NCI-H2107 treated with DMSO at 0.1 percent for 48 hours (cell line): ENCODE results near the gene CAPSL.
A peak's percentile ranks its signal among the peaks of the same experiment; 100 is the strongest.
"Not testable (repeated sequence)": the region's sequence is repeated elsewhere in the genome, so short reads cannot be mapped to it uniquely, and the experiment has no call there.

Experiments used
- DNase-seq: peaks from one replicate; lab custom pipeline; 2025; ENCODE audit not compliant: unreplicated experiment; lab: John Stamatoyannopoulos, UW

Gene CAPSL

DNA sequence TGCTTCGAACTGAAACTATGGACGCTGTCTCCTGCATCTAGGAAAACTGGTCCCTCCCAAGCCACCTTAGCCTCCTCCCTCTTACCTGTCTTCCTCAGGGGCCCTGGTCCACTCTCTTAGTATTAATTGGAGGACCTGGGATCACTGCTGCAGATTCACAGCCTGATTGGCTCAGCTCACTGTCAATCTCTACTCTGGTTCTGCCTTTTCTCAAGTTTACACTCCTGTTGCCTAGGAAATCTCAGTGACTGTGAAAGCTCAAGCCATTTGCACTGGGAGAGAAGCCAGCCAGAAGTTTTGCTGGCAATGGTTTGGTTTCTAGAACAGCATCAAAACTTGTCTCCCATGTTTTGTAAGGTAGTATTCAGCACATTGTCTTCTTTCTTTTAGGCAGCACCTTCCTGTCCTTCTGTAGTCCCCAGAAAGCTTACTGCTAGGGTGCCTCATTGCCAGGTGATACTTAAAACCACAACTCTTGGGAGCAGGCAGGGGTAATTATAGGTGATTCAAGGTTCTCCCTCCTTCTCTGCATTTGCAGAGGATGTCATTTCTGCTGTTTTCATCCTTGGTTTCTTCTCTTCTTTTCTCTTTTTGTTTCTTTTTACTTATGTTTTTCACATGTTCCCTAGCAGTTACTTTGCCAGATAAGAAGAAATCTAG is at the start of gene CAPSL:
CAPSL (minus strand) TSS at position 55 of the 660 bp plus-strand sequence. CDS start 17,502 bp downstream, outside the sequence.
- peak; percentile 34 for DNase-seq

DNA sequence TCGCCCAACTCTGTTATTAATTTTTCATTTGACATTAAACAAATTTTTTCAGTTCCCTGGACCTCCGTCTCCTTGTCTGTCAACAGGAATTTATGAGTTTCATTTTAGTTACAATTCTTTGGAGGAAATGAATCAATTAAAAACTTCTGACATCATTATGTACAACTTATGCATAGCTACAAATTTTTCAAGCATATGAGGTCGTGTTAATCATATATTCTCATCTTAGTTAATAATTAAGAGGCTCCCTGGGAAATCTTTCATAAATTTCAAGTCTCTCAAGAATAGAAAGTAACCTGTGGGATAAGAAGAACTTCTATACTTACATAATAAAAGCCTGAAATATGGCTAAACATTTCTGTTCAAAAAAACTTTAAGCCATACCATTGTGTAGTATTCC is 49.4 kb upstream of the CAPSL start:
- DNase-seq = no peak

DNA sequence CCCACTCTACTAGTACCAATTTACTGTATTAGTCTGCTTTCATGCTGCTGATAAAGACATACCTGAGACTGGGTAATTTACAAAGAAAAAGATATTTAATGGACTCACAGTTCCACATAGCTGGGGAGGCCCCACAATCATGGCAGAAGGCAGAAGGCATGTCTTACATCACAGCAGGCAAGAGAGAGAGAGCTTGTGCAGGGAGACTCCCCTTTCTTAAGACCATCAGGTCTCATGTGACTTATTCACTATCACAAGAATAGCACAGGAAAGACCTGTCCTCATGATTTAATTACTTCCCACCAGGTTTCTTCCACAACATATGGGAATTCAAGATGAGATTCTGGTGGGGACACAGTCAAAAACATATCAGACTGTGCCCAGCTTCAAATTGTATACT is 41.3 kb upstream of the CAPSL start:
- no peak for DNase-seq

DNA sequence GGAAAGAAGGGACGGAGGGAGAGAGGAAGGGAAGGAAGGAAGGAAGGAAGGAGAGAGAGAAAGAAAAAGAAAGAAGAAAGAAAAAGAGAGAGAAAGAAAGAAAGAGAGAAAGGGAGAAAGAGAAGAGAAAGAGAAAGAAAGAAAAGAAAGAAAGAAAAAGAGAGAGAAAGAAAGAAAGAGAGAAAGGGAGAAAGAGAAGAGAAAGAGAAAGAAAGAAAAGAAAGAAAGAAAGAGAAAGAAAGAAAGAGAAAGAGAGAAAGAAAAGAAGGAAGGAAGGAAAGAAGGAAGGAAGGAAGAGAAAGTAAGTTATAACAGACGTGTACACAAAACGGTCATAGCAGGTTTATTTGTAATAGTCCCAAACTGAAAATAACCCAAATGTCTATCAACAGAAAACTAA is 38.4 kb upstream of the CAPSL start:
- not testable (repeated sequence) for DNase-seq

DNA sequence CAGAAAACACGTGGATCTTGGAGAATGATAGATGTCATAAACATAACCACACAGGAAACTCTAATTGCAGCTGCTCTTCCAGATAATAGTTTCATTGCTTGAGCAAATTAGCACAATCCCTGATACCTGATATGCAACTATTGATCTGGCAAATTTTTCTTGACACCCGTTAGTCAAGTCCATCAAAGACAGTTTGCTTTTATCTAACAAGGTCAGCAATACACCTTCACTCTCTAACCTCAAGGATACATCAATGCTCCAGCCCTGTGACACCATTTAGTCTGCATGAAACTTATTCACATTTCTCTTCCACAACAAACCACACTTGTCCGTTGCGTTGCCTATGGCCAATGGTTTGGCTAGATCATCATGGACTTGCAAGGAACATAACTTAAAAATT is 36.1 kb upstream of the CAPSL start:
- DNase-seq = no peak

DNA sequence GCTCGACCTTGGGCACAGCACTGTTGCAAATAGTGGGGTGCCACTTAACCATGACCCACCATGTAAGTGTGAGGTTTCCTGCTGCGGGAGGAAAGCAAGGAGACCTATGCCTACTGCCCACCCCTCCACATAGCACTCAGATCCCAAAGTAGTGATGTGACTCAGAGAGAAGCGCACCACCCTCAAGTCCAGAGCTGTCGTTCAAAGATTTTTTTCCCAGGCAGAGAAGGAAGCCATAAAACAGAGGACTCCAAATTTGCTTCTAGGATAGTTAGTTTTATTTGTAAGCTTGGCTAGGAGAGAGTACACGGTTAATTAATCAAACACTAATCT is 33.4 kb upstream of the CAPSL start:
- DNase-seq = no peak

DNA sequence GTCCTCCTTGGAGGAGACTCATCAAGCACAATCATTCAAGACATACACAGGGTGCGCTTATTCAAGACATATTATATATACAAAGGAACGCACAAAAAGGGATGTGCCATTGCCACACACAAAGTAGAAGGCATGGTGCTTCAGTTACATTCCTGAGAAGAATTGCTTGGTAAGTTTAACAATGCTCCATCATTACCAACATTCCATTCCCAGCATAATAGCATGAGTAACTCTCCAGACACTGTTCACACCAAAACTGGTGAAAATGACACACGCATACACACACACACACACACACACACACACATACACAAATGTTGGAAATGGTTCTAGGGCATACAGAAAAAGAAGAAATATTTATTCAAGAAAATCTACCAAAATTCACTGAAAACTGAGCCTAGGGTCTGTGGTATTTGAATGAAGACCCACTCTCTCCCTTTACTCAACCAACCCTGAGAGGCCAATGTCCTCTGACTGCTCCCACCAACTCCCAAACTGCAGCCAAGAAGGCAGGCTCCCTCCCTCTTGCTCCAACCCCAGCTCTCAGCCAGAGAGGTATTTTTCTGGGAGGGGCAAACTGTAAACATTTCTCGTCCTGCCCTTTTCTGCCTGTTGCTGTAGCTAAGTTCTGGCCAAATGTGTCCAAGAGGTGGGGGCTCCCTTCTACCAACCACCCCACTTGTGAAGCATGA is 32.9 kb upstream of the CAPSL start:
- DNase-seq = no peak

DNA sequence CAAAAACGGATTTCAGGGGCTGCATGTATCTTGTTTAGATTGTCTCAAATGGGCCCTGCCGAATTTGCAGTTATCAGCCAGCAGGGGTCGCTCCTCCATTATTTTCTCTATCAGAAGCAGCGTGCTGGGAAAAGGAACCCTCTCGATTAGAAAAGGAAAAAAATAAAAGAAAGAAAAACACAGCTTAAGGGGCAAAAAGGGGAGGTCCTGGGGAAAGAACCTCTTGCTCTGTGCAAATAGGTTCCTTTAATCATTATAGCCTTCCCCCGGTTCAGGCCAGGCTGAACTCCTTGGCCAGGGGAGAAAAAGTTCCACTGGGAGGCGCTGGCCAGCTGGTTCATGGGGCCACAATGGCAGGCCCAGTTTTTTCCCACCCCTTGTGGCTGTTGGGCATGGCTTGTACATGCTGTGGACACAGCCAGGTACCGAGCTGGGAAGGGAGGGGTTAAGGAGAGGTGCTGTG is 25.0 kb upstream of the CAPSL start:
- DNase-seq = no peak

DNA sequence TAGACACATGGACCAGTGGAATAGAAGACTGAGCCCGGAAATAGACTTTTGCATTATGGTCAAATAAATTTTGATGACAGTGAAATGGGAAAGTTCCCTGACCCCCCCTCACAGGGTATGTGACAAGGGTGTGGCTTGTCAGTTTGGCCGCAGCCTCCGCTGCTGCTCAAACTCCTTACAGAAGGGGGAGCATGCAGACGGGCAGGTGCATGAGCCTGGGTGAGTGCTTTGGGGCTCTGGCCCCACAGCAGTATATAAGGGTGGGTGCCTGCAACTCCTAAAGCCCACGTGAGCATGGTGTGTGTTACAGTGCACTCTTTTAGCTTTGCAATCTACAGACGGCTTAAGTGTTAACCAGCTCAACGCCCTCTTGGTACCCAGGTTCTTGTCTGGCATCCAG is 21.9 kb upstream of the CAPSL start:
- no peak for DNase-seq

DNA sequence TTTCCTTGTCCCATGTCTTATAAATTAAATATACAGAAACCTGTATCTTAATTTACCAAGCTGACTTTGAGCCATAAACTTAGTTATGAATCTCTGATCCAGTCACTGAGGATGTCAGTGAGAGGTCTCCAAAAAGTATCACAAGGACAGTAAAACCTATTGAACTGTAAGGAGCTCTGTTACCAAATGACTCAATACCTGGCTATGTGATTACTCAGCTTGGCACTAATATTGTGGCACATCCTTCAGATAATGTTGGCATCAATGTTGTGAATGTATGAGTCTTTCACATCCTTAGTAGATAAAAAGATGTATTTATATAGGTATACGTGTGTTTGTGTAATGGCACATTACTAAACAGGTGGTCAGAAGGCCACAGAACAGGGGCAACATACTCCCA is 18.0 kb upstream of the CAPSL start:
- no peak for DNase-seq

DNA sequence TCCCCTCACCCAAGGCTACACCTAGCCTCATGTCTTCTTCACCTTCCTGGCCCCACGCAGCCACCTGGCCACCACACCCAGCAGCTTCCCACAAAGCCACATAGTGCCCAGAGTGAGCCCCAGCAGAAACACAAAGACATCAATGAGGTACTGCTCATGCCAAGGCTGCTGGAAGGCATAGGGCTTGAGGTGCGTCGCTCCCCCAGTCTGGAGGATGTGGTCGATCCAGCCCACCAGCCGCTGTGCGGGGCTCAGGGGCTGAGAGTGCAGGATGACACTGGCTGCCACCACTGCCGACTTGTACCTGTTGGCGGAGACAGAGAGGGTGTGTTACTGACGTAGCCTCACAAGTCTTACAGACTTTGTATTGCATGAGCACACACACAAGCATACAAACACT is 15.8 kb upstream of the CAPSL start:
- no peak for DNase-seq

DNA sequence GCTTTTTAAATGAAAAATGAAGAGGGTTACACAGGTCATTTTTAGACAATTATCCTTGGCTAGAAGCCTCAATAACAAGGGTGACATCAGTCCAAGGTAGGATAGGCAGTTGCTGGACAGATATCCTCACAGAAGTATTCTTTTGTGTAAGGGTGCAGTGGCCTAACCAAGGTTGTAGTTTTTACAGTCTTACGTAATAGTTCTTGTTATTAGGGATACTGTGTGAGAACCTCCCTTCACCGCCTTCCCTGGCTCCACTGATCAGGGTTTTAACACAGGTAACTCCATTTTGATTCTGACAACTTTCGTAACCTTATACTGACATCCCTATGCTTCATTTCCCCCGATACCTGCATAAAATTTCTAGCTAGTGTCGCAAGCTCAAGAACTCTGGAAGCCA is 8.7 kb upstream of the CAPSL start:
- no peak for DNase-seq

DNA sequence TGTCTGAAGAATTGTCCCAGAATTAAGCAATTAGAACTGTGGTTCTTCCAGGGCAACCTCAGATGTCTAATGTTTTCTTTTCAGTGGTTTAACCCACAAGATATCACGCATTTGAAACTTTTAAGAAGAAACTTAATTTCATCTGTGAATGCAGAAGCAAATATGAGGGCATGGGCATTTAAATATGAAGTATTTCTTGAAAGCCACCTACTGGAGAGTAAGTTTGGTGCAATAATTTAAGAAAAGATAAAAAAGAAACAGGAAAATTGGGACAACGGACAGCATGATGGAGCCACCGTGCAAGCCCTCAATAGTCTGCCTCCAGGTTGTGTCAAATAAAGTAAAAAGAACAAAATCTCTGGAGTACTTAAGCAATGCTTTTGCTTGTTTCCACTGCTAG is 1.2 kb upstream of the CAPSL start:
- no peak for DNase-seq

DNA sequence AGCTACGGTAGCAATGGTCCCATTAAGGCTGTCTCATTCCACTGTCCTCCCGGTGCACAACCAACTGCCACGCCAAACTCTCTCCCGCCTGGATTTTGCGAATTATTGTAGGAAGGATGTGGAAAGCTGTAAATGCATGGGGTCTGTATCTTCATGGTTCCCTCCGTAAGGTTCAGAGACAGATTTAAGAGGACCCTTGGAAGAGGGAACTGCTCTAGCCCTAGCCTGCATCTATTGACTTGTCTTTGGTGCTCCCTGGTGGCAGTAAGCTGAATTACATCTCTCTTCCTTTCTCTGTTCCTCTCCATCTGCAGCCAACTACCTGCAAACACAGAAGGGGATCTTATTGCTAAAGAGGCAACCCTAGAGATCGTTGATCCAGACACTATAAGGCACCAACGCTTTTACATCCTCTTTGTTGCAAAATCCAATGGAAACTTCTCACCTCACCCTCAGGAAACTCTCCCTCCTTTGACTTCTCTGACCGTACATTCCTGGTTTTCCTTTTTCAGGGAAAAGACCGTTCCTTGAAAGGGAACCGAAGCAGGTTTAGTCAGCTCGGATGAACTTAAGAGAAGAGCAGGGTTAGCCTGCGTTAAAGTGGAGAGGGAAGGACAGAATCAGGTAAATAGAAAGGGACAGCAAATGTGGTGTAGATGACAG is 11.9 kb downstream of the CAPSL start:
- peak; percentile 54 for DNase-seq

DNA sequence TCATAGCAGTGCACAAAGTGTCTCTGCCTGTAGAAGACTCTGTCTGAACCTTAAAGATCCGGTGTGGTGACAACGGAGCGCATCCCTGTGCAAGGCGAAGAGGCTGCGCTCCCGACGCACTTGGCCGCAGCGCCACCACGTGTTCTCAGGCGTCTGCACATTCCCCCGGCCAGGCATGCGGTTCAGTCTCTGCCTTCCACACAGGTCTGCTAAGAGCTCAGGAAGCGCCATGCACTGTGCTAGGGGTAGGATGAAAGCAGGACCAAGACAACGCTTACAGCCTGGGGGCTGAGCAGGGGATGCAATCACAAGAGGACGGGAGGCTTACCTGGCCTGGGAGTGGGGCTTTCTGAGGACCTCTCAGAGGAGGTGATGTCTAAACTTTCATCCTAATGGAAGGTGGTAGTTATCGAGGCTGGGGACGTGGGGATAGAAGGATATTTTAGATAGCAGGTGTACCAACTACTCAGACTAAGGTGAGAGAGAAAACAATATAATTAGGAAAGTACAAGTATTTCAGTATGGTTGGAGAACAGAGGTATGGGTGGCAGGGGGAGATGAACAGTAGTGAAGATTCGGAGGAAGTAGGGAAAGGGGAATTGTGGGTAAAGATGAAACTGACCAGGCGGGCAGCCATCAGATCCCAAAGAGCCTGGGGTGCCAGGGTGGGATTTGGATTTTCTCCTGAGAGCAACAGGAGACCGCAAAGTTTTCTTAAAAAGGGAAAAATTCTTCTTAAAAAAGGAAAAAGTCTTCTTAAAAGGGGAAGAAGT is 13.3 kb downstream of the CAPSL start:
- DNase-seq = peak; percentile 27

DNA sequence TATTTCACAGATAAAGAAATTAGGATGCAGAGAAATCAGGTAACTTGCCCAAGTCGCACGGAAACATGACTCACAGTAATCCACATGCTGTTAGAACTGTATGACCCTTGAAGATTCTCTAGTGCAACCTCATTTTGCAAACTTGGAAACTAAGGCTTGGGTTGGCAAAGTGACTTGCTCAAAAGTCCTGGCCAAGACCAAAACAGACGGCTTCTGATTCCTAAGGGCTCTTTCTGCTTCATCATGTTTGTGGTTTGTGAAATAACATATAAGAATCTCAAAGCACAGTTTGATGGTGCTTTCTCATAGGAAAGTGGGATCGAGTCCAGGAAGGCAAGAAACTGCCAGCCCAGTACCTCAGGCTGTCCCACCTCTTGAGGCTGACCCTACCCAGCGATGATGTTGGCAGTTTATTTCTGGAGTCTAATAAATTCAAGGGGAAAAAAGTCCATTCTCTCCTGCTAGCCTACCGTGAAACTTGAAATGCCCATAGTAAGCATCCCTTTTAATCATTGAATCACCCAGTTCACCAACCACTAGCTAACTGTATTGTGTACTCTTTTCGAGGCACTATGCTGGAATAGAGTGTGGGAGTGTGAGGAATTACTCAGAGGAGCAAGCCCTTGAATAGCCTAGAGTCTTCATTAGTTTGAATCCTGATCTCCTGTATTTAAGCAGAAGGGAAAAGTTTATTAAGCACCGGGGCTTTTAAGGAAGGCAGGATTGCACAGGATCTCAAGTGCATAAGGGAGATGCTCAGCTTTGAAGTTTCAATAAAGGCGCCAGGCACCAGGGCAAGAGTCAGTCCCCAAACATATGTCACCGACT is 14.1 kb downstream of the CAPSL start:
- DNase-seq = no peak

DNA sequence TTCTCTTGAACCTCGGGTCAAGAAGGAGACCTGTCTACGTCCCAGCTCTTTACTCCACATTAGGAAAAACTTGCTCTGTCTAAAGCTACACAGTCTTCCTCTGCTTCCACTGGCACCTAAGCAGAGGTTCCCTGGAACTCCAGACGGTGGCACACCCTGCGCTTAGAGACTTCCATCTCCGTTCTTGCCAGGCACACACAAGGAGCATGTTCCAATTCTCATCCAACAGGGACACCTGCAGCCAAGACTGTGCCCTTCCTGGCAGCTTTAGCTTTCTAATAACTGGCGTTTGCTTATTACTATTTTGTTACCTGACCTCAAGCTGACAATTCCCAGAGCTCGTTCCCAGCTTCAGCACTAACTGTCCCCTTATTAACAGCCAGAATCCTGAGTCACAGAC is 16.0 kb downstream of the CAPSL start:
- DNase-seq = peak; percentile 5

DNA sequence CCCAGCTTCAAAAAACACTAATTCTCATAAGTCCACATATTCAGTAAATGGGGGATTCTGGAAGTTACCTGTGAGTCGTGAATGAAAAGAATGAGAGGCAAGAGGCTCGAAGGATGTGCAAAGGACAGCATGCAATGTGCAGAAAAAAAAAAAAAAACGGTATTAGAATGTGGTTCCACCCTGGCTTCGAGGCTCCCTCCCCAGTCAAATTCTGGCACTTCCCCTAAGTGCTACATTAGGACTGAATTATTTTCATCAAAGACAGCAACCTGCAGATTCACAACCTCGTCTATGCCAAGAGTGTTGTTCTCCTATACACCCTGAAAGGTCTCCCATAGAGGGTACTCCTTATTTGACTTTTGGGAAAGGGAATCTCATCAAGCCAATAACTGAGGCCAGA is 16.5 kb downstream of the CAPSL start:
- no peak for DNase-seq

DNA sequence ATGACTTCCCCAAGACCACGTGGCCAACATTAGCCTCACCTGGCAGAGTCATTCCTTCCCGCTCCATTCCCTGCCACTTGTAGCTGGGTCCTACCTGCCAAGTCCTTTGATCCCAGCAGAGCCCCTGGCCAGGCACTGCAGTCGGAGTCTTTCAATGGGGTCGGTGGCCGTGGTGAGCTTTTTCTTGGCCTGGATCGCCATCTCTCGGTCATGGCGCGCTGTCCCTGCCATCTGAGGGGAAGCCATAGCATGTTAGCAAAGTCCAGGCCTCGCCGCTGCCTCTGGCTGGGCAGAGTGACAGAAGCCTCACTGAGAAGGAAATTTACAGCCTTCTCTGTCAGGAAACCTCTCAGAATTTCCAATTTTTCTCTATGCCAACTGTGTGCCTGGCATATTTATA is 17.5 kb downstream of the CAPSL start:
- DNase-seq = no peak

DNA sequence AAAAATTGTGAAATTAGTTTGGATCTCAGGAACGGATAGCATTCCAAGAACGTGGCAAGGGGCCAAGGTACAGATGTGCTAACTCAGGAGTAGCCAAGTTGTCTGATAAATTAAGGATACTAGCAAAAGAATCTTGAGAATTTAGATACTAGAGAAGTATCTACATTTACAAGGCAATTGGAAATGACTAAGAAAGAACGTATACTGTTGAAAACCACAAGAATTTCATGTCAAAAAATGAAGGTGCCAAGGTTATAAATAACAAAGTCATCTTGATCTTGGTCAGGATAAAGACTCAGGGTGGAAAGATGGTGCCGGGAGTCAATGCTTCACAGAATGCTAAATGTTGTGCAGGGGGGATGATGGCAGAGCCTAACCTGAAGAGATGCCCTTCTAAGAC is 19.2 kb downstream of the CAPSL start:
- no peak for DNase-seq

DNA sequence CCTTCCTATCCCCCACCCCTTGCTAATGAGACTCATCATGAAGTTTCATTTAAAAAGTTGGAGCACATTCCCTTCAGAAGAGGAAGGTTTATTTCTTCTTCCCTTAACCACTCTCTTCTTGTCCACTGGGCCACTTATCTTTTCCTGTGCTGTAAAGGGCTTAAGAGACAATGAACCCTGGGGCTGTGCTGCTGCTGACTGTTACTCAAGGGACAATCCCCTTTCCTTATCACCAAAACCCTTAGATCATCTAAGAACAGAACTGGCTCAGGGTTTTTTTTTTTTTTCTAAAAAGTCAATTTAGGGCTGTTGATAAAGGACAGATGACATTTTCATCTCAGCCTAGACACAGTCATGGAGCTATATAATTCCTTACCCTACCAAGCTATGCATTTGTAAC is 29.6 kb downstream of the CAPSL start:
- no peak for DNase-seq
